Measurements from ENCODE around the gene RTN4RL2. TPM values are rescaled to one million over a fixed set of nuclear protein-coding genes. Genes with fewer than 3 reads are reported as not detected.

Gene RTN4RL2
- total RNA-seq, 1 donor from 2014 or later: 2.0 TPM

DNA sequence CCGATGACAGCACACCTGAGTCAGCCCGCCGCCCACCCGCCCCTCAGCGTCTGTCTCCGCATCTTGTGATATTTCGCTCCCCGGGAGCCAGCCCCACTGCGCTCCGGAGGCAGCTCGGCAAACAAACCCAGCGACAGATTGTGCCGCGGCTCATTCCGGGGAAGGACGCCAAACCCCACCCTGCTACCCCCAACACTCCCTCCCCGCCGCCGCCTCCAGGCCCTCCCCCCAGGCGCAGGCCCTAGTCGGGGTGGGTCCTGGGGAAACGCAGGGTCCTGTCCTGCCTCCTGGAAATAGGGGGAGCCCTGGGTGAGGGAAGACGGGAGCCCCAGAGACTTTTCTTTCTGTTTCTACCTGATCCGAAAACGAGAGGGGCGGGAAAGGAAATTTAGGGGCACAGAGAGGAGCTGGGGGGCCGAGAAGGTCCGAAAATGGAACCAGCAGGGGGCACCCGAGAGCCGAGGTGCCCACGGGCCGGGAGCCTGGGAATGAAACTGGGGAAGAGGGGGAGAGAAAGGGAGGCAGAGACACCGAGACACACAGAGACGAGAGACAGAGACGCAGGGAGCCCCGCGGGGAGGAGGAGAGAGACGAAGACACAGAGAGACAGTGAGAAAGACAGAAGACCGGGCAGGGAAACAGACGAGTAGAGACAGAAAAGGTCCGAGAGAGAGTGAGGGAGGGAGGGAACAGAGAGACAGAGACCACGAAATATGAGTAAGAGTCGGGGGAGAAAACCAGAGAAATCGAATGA, 1.7 kb upstream of the RTN4RL2 start:
- no peak for DNase-seq (ENCODE audit: extremely low spot score in 2 of 2)
- H3K36me3 ChIP-seq: no peaks in the 10 kb centered on the region
- H3K9me3 ChIP-seq: no peaks in the 10 kb centered on the region
- H3K27me3 ChIP-seq: no peaks in the 10 kb centered on the region
- no peak overlapping the region for H3K27ac ChIP-seq
- H3K4me3 ChIP-seq: peak overlapping the region; percentile 41 to 57
- TF ChIP-seq POLR2A (IDR thresholded peaks at IDR 0.05) (no peak), POLR2AphosphoS5 (IDR thresholded peaks at IDR 0.05; ENCODE audit: insufficient read depth in 1 of 2, low read depth in 1 of 2) (peak in 1 of 2 donors; percentile 37), CTCF (IDR thresholded peaks at IDR 0.05) (peak; percentile 18 to 86 (median 73))
- H3K4me1 ChIP-seq: peaks cover 39% of the 10 kb centered on the region
- intact Hi-C loops (cut with DNase I): loop anchor here (2.0 to 10.0 kb wide), 2 partner anchors 68 to 186 kb away; partner anchors contain the start of gene YPEL4

DNA sequence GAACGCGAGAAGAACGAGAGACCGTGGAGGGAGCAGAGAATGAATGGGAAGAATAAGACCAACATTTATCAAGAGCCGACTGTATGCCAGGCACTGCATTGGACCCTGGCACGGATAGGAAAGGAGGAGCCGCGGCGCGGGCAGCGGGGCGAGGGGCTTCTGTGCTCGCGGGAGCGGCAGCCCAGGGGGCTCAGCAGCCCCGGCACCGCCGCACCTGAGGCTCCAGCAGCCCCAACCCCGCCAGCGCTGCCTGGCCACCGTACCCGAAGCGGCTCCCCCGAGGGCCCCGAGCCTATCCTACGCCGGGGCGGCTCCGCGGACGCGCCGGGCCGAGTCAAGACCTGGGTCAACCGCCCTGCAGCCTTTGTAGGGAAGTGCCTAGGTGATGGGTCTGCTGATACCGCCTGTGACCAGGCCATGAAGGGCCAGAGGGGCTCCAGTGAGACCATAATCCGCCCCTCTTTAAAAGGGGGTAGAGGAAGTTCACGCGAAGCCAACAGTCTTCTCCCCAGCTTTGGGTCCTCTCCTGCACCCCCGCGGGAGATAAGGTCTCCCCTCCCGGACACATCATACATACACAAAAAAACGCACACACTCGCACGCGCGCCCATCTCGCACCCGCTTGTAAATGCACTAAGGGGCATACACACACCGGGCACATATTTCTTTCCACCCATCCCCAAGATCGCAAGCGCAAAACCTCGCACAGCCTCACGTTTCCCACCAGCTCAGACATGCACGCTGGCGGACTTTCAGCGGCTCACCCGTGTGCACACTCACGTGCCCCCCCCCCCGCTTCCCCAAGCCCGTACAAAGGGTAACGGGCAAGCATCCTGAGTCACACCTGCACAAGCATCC, 935 bp upstream of the RTN4RL2 start:
- TF ChIP-seq CTCF (IDR thresholded peaks at IDR 0.05) (no peak), POLR2A (IDR thresholded peaks at IDR 0.05) (no peak), POLR2AphosphoS5 (IDR thresholded peaks at IDR 0.05; ENCODE audit: insufficient read depth in 1 of 2, low read depth in 1 of 2) (no peak)
- intact Hi-C loops (cut with DNase I): loop anchor here (2.0 to 10.0 kb wide), 2 partner anchors 67 to 185 kb away; partner anchors contain the start of gene YPEL4
- Histone ChIP-seq H3K36me3 (no peaks in the 10 kb centered on the region), H3K27ac (no peak overlapping the region), H3K4me1 (peaks cover 39% of the 10 kb centered on the region), H3K4me3 (peak overlapping the region; percentile 41 to 57), H3K27me3 (no peaks in the 10 kb centered on the region), H3K9me3 (no peaks in the 10 kb centered on the region)
- DNase-seq (ENCODE audit: extremely low spot score in 2 of 2): no peak

GRCh38 chr11:57460758-57461749, 726 bp downstream of the RTN4RL2 start:
- no peak for DNase-seq (ENCODE audit: extremely low spot score in 2 of 2)
- Histone ChIP-seq H3K4me1 (peaks cover 39% of the 10 kb centered on the region), H3K27ac (no peak overlapping the region), H3K4me3 (peak overlapping the region; percentile 41 to 57), H3K36me3 (no peaks in the 10 kb centered on the region), H3K27me3 (no peaks in the 10 kb centered on the region), H3K9me3 (no peaks in the 10 kb centered on the region)
- TF ChIP-seq POLR2AphosphoS5 (IDR thresholded peaks at IDR 0.05; ENCODE audit: insufficient read depth in 1 of 2, low read depth in 1 of 2) (no peak), CTCF (IDR thresholded peaks at IDR 0.05) (no peak), POLR2A (IDR thresholded peaks at IDR 0.05) (no peak)
- intact Hi-C loops (cut with DNase I): no loop called here

- peaks cover 39% of the 10 kb centered on the region for H3K4me1 ChIP-seq
- no peaks in the 10 kb centered on the region for H3K27me3 ChIP-seq
- no peak overlapping the region for H3K4me3 ChIP-seq
- no peaks in the 10 kb centered on the region for H3K9me3 ChIP-seq
- no peak for DNase-seq (ENCODE audit: extremely low spot score in 2 of 2)
- no peak overlapping the region for H3K27ac ChIP-seq
- no peaks in the 10 kb centered on the region for H3K36me3 ChIP-seq
- TF ChIP-seq POLR2A (IDR thresholded peaks at IDR 0.05): no peak
- no peak for TF ChIP-seq CTCF (IDR thresholded peaks at IDR 0.05)
- TF ChIP-seq POLR2AphosphoS5 (IDR thresholded peaks at IDR 0.05; ENCODE audit: insufficient read depth in 1 of 2, low read depth in 1 of 2): no peak
- intact Hi-C loops (cut with DNase I): no loop called here
Observed at GRCh38 chr11:57461841-57462489, 1.6 kb downstream of the RTN4RL2 start.
